ENCODE data around the gene LCLAT1.

DNA sequence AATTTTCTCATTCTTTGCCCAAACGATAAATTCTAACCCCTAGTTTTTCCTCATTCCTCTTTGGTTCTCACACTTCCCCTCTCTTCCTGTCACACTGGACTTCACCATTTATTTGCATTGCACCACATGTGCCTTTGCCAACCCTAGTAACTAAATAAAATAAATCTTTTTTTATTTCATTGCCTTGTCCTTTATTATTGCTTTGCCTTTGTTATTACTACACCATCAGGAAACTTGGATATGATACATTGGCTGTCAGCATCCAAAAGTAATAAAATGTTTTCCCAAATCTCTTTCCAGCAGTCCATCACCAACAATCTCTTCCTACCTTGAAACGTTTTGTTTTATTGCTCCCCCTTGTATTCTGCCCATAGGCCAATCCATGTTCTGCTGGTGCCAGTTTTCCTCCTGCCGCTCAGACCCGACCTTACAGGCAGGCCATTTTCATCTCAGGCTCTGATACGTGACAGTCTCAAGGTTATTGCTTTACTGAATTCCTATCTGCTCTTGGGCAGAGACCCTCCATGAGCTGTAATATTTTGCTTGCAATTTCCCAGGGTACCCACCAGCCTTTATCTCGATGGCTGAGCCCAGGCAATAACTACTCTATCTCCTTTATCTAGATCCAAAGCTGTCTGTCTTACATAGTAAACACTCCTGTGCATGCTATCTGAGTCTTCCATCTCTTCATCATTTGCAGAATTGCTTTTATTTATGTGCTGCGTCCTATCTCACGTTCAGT is 19.3 kb upstream of the LCLAT1 start:
- TF ChIP-seq, protein P1, sequence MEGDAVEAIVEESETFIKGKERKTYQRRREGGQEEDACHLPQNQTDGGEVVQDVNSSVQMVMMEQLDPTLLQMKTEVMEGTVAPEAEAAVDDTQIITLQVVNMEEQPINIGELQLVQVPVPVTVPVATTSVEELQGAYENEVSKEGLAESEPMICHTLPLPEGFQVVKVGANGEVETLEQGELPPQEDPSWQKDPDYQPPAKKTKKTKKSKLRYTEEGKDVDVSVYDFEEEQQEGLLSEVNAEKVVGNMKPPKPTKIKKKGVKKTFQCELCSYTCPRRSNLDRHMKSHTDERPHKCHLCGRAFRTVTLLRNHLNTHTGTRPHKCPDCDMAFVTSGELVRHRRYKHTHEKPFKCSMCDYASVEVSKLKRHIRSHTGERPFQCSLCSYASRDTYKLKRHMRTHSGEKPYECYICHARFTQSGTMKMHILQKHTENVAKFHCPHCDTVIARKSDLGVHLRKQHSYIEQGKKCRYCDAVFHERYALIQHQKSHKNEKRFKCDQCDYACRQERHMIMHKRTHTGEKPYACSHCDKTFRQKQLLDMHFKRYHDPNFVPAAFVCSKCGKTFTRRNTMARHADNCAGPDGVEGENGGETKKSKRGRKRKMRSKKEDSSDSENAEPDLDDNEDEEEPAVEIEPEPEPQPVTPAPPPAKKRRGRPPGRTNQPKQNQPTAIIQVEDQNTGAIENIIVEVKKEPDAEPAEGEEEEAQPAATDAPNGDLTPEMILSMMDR (IDR thresholded peaks at IDR 0.05), result no peak
- TF ChIP-seq POLR2A (IDR thresholded peaks at IDR 0.05), result no peak

Data from adrenal gland (tissue), 5 donors.